ENCODE measurements around the gene CADM2. TPM values are rescaled to one million over a fixed set of nuclear protein-coding genes. Genes with fewer than 3 reads are reported as not detected.
"Not testable (repeated sequence)": the region's sequence is repeated elsewhere in the genome, so short reads cannot be mapped to it uniquely, and the experiment has no call there.

The CADM2 gene
- total RNA-seq, 4 donors from 2014 or later = 9.6 to 16.2 (median 11.5) TPM

GRCh38 chr3:85148036-85148435 is 189.2 kb downstream of the CADM2 start:
- Histone ChIP-seq H3K9me3 (no peaks in the 10 kb centered on the region), H3K4me3 (no peak overlapping the region), H3K27ac (replicated peaks in 1 of 4) (no peak overlapping the region), H3K36me3 (no peaks in the 10 kb centered on the region), H3K27me3 (no peaks in the 10 kb centered on the region), H3K4me1 (no peaks in the 10 kb centered on the region)
- no peak for TF ChIP-seq EP300 (IDR thresholded peaks at IDR 0.05)
- TF ChIP-seq POLR2A (IDR thresholded peaks at IDR 0.05; ENCODE audit: low read depth) = no peak
- TF ChIP-seq, protein P1, sequence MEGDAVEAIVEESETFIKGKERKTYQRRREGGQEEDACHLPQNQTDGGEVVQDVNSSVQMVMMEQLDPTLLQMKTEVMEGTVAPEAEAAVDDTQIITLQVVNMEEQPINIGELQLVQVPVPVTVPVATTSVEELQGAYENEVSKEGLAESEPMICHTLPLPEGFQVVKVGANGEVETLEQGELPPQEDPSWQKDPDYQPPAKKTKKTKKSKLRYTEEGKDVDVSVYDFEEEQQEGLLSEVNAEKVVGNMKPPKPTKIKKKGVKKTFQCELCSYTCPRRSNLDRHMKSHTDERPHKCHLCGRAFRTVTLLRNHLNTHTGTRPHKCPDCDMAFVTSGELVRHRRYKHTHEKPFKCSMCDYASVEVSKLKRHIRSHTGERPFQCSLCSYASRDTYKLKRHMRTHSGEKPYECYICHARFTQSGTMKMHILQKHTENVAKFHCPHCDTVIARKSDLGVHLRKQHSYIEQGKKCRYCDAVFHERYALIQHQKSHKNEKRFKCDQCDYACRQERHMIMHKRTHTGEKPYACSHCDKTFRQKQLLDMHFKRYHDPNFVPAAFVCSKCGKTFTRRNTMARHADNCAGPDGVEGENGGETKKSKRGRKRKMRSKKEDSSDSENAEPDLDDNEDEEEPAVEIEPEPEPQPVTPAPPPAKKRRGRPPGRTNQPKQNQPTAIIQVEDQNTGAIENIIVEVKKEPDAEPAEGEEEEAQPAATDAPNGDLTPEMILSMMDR (IDR thresholded peaks at IDR 0.05) = no peak
- no peak for TF ChIP-seq POLR2AphosphoS5 (IDR thresholded peaks at IDR 0.05)
- intact Hi-C loops (cut with DNase I) = no loop called here
- 19% methylated on average over 3 of the region's 3 CpGs for WGBS
- no peak for DNase-seq (ENCODE audit: extremely low spot score)

- no peak for DNase-seq (ENCODE audit: extremely low spot score)
- H3K36me3 ChIP-seq = no peaks in the 10 kb centered on the region
- no peaks in the 10 kb centered on the region for H3K4me1 ChIP-seq
- H3K4me3 ChIP-seq = no peak overlapping the region
- no peaks in the 10 kb centered on the region for H3K9me3 ChIP-seq
- intact Hi-C loops (cut with DNase I) = no loop called here
- no peaks in the 10 kb centered on the region for H3K27me3 ChIP-seq
- TF ChIP-seq POLR2AphosphoS5 (IDR thresholded peaks at IDR 0.05) (no peak), POLR2A (IDR thresholded peaks at IDR 0.05; ENCODE audit: low read depth) (no peak), EP300 (IDR thresholded peaks at IDR 0.05) (no peak)
- TF ChIP-seq, protein P1 (IDR thresholded peaks at IDR 0.05) = no peak
- H3K27ac ChIP-seq (replicated peaks in 1 of 4) = no peak overlapping the region
- 84% methylated on average over 1 of the region's 1 CpG for WGBS
Observed at GRCh38 chr3:85151555-85151954, 192.8 kb downstream of the CADM2 start.

DNA sequence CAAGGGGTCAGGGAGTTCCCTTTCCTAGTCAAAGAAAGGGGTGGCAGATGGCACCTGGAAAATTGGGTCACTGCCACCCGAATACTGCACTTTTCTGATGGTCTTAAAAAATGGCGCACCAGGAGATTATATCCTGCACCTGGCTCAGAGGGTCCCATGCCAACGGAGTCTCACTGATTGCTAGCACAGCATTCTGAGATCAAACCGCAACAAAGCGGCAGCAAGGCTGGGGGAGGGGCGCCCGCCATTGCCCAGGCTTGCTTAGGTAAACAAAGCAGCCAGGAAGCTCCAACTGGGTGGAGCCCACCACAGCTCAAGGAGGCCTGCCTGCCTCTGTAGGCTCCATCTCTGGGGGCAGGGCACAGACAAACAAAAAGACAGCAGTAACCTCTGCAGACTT is 194.5 kb downstream of the CADM2 start:
- H3K36me3 ChIP-seq; intact Hi-C loops (cut with DNase I); H3K27me3 ChIP-seq; DNase-seq (ENCODE audit: extremely low spot score); H3K9me3 ChIP-seq; H3K4me1 ChIP-seq; H3K27ac ChIP-seq (replicated peaks in 1 of 4); H3K4me3 ChIP-seq: not testable (repeated sequence)
- WGBS = 100% methylated on average over 2 of the region's 7 CpGs

- Histone ChIP-seq H3K4me1 (no peaks in the 10 kb centered on the region), H3K27me3 (no peaks in the 10 kb centered on the region), H3K27ac (replicated peaks in 1 of 4) (no peak overlapping the region), H3K4me3 (no peak overlapping the region), H3K36me3 (no peaks in the 10 kb centered on the region), H3K9me3 (no peaks in the 10 kb centered on the region)
- TF ChIP-seq, protein P1 (IDR thresholded peaks at IDR 0.05) = no peak
- no peak for TF ChIP-seq EP300 (IDR thresholded peaks at IDR 0.05)
- TF ChIP-seq POLR2A (IDR thresholded peaks at IDR 0.05; ENCODE audit: low read depth) = no peak
- no peak for TF ChIP-seq POLR2AphosphoS5 (IDR thresholded peaks at IDR 0.05)
- 47% methylated on average over 5 of the region's 5 CpGs for WGBS
- no peak for DNase-seq (ENCODE audit: extremely low spot score)
- intact Hi-C loops (cut with DNase I) = no loop called here
Observed at GRCh38 chr3:85159376-85159775, 200.6 kb downstream of the CADM2 start.

DNA sequence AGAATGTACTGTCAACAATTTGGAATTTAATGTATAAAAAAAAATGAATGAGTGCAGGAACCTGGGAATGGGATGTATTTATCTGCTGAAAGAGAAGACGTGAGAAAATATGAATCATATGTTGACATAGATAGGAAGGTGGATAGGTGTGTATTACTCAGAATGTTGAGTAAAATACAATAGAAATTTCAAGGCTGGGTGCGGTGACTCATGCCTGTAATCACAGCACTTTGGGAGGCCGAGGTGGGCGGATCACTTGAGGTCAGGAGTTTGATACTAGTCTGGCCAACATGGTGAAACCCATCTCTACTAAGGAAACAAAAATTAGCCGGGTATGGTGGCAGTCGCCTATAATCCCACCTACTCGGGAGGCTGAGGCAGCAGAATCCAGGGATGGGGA is 202.8 kb downstream of the CADM2 start:
- Histone ChIP-seq H3K27me3 (no peaks in the 10 kb centered on the region), H3K4me3 (no peak overlapping the region), H3K9me3 (no peaks in the 10 kb centered on the region), H3K27ac (replicated peaks in 1 of 4) (no peak overlapping the region), H3K36me3 (no peaks in the 10 kb centered on the region), H3K4me1 (no peaks in the 10 kb centered on the region)
- TF ChIP-seq POLR2AphosphoS5 (IDR thresholded peaks at IDR 0.05) (no peak), EP300 (IDR thresholded peaks at IDR 0.05) (no peak), POLR2A (IDR thresholded peaks at IDR 0.05; ENCODE audit: low read depth) (no peak)
- TF ChIP-seq, protein P1 (IDR thresholded peaks at IDR 0.05) = no peak
- intact Hi-C loops (cut with DNase I) = no loop called here
- WGBS = 81% methylated on average over 7 of the region's 7 CpGs
- no peak for DNase-seq (ENCODE audit: extremely low spot score)
